H9 (cell line): Measurements from ENCODE around the gene PLA2G2F. TPM values are rescaled to one million over a fixed set of nuclear protein-coding genes. Genes with fewer than 3 reads are reported as not detected.

Experiments
- DNase-seq: peaks from one replicate; pipeline ENCODE4 v3.0.0-alpha.2; 2017
- H2AFZ ChIP-seq: one replicate; pipeline ENCODE4 v1.6.1; 2013; ENCODE audit warnings: mild to moderate bottlenecking, low read length, control low read depth, moderate library complexity
- H2AK5ac ChIP-seq: 2 replicates; pipeline ENCODE4 v1.6.1; 2013; ENCODE audit warnings: low read length, control low read depth, mixed read lengths; ENCODE audit not compliant: insufficient read length
- H2BK120ac ChIP-seq: one replicate; pipeline ENCODE4 v1.6.1; 2013; ENCODE audit warnings: low read depth, mild to moderate bottlenecking, low read length, control low read depth, inconsistent platforms; ENCODE audit not compliant: poor library complexity, severe bottlenecking
- H2BK12ac ChIP-seq: 2 replicates; pipeline ENCODE4 v1.6.1; 2013; ENCODE audit warnings: low read length, control low read depth, mixed read lengths, low read depth; ENCODE audit not compliant: insufficient read length
- H2BK15ac ChIP-seq: 2 replicates; pipeline ENCODE4 v1.6.1; 2013; ENCODE audit warnings: low read depth, low read length, control low read depth
- H2BK20ac ChIP-seq: one replicate; pipeline ENCODE4 v1.6.1; 2013; ENCODE audit warnings: low read depth, mild to moderate bottlenecking, low read length, control low read depth, inconsistent platforms; ENCODE audit not compliant: poor library complexity, severe bottlenecking
- H2BK5ac ChIP-seq: 2 replicates; pipeline ENCODE4 v1.6.1; 2013; ENCODE audit warnings: low read length, control low read depth, mixed read lengths; ENCODE audit not compliant: insufficient read length
- H3K14ac ChIP-seq: 2 replicates; pipeline ENCODE4 v1.6.1; 2013; ENCODE audit warnings: low read length, control low read depth; ENCODE audit not compliant: insufficient read depth
- H3K18ac ChIP-seq: 2 replicates; pipeline ENCODE4 v1.6.1; 2013; ENCODE audit warnings: low read depth, mild to moderate bottlenecking, mixed read lengths, low read length, control low read depth; ENCODE audit not compliant: insufficient read length
- H3K23ac ChIP-seq: 2 replicates; pipeline ENCODE4 v1.6.1; 2013; ENCODE audit warnings: low read length, control low read depth, mixed read lengths, low read depth; ENCODE audit not compliant: insufficient read length
- H3K23me2 ChIP-seq: 2 replicates; pipeline ENCODE4 v1.6.1; 2013; ENCODE audit warnings: low read depth, mild to moderate bottlenecking, mixed read lengths, low read length, control low read depth; ENCODE audit not compliant: insufficient read length, poor library complexity, severe bottlenecking
- H3K27ac ChIP-seq: 2 replicates; pipeline ENCODE4 v1.5.1; 2013; ENCODE audit warnings: low read length, control low read depth, mixed read lengths, low read depth; ENCODE audit not compliant: insufficient read length
- H3K27me3 ChIP-seq: 2 replicates; pipeline ENCODE4 v1.6.1; 2013; ENCODE audit warnings: low read length, control low read depth, inconsistent platforms; ENCODE audit not compliant: insufficient read depth
- H3K4ac ChIP-seq: 2 replicates; pipeline ENCODE4 v1.6.1; 2013; ENCODE audit warnings: low read depth, mild to moderate bottlenecking, control low read depth, inconsistent platforms, low read length, moderate library complexity
- H3K4me1 ChIP-seq: 2 replicates; pipeline ENCODE4 v1.6.1; 2013; ENCODE audit warnings: low read length, control low read depth, inconsistent platforms; ENCODE audit not compliant: insufficient read depth
- H3K4me2 ChIP-seq: 2 replicates; pipeline ENCODE4 v1.6.1; 2013; ENCODE audit warnings: low read length, control low read depth, mixed read lengths; ENCODE audit not compliant: insufficient read length, insufficient read depth
- H3K56ac ChIP-seq: 2 replicates; pipeline ENCODE4 v1.6.1; 2013; ENCODE audit warnings: low read depth, mild to moderate bottlenecking, mixed read lengths, low read length, control low read depth; ENCODE audit not compliant: insufficient read length
- H3K79me1 ChIP-seq: 2 replicates; pipeline ENCODE4 v1.6.1; 2013; ENCODE audit warnings: low read depth, mild to moderate bottlenecking, moderate library complexity, low read length, control low read depth, inconsistent platforms; ENCODE audit not compliant: insufficient read depth, poor library complexity, severe bottlenecking
- H3K79me2 ChIP-seq: 2 replicates; pipeline ENCODE4 v1.6.1; 2013; ENCODE audit warnings: low read length, control low read depth, inconsistent platforms; ENCODE audit not compliant: insufficient read depth
- H3K9ac ChIP-seq: 2 replicates; pipeline ENCODE4 v1.6.1; 2013; ENCODE audit warnings: low read length, control low read depth, mixed read lengths; ENCODE audit not compliant: insufficient read length; ENCODE audit errors: extremely low read depth
- H3K9me3 ChIP-seq: one replicate; pipeline ENCODE4 v1.6.1; 2013; ENCODE audit warnings: low read depth, low read length, inconsistent platforms; ENCODE audit not compliant: control insufficient read depth
- H3T11ph ChIP-seq: one replicate; pipeline ENCODE4 v1.6.1; 2013; ENCODE audit warnings: mild to moderate bottlenecking, low read length, control low read depth, inconsistent platforms
- H4K20me1 ChIP-seq: one replicate; pipeline ENCODE4 v1.6.1; 2013; ENCODE audit not compliant: control insufficient read depth, insufficient read length, insufficient read depth
- H4K5ac ChIP-seq: 2 replicates; pipeline ENCODE4 v1.6.1; 2013; ENCODE audit warnings: low read depth, mild to moderate bottlenecking, mixed read lengths, low read length, control low read depth; ENCODE audit not compliant: insufficient read length
- H4K8ac ChIP-seq: replicated peaks from 2 replicates; pipeline ENCODE4 v1.6.1; 2013; ENCODE audit warnings: low read length, control low read depth, mixed read lengths, low read depth; ENCODE audit not compliant: insufficient read length
- H4K91ac ChIP-seq: 2 replicates; pipeline ENCODE4 v1.6.1; 2013; ENCODE audit warnings: low read depth, mild to moderate bottlenecking, moderate library complexity, mixed read lengths, low read length, control low read depth; ENCODE audit not compliant: insufficient read length
- H3K27ac Mint-ChIP-seq, 3 experiments: 2 replicates in 2 of 3; 3 replicates in 1 of 3; pipeline ENCODE4 v1.8.0; 2020 to 2021; ENCODE audit warnings: mixed read lengths in 3 of 3, mild to moderate bottlenecking in 1 of 3, moderate library complexity in 1 of 3
- H3K27me3 Mint-ChIP-seq: 2 replicates; pipeline ENCODE4 v1.8.0; 2021; ENCODE audit warnings: low read depth, mild to moderate bottlenecking, moderate library complexity, mixed read lengths
- H3K36me3 Mint-ChIP-seq, 3 experiments: 2 replicates in 2 of 3; 3 replicates in 1 of 3; pipeline ENCODE4 v1.8.0; 2020 to 2021; ENCODE audit warnings: low read depth in 3 of 3, mixed read lengths in 3 of 3; ENCODE audit not compliant: insufficient read depth in 1 of 3
- H3K4me1 Mint-ChIP-seq, 2 experiments: 2 replicates each; pipeline ENCODE4 v1.8.0; 2020; ENCODE audit warnings: mixed read lengths in 2 of 2
- H3K4me3 Mint-ChIP-seq, 2 experiments: 2 replicates in 1 of 2; 3 replicates in 1 of 2; pipeline ENCODE4 v1.8.0; 2020 to 2021; ENCODE audit warnings: mild to moderate bottlenecking in 2 of 2, mixed read lengths in 2 of 2, moderate library complexity in 1 of 2
- H3K9me3 Mint-ChIP-seq, 2 experiments: 2 replicates in 1 of 2; 3 replicates in 1 of 2; pipeline ENCODE4 v1.8.0; 2020; ENCODE audit warnings: mild to moderate bottlenecking in 2 of 2, mixed read lengths in 2 of 2, moderate library complexity in 1 of 2
- WGBS: extraction: QIAGEN DNeasy Blood & Tissue Kit; methylation state at CpG from one replicate; pipeline ENCODE4 v1.1.7; 2013; ENCODE audit warnings: missing lambda C conversion rate, low lambda C conversion rate, mixed read lengths; ENCODE audit not compliant: insufficient read length; ENCODE audit errors: extremely low coverage; 5-methylcytosine and 5-hydroxymethylcytosine counted together
- total RNA-seq: library from RNA; stranded (reverse); gene quantifications from 2 replicates; pipeline ENCODE4 v1.2.1, GENCODE V29; 2021
- TF ChIP-seq, protein P1 (sequence below): fragments of 200-600 bp; sonication (generic); conservative IDR thresholded peaks from 3 replicates; pipeline ENCODE4 v1.8.0; 2021; ENCODE audit warnings: antibody characterized with exemption, mild to moderate bottlenecking

The PLA2G2F gene
- total RNA-seq, 1 experiment from 2014 or later = not detected

DNA sequence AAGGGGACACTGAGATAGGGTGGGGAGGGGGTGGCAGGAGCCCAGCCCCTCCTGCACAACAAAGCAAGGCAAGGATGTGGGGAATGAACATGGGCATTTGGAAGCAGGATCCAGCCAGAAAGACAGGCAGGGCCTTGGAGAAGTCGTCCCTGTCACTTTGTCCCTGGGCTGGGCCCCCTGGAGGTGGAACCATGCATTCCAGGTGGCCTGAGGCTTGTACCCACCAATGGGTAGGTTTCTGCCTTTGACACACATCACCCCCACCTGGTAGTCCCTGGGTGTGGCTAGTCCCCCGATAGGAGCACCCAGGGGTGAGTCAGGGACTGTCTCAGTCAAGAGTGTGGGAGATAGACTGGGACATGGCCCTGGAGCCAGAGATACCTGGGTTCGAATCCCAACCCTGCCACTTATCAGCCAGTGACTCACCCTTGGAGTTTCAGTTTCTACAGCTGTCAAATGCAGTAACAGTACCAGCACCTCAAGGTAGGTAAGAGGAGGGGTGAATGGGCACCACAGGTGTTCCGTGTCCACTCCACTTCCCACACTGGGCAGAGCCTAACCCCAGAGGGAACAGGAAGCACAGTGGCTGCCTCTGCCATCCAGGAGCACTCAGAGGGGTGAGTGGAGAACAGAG is 29.8 kb upstream of the PLA2G2F start:
- Histone ChIP-seq H2AFZ (no peak overlapping the region), H2BK20ac (no peak overlapping the region), H3K18ac (no peak overlapping the region), H3T11ph (no peak overlapping the region), H2BK12ac (no peak overlapping the region), H2BK5ac (no peak overlapping the region), H3K14ac (no peak overlapping the region), H2AK5ac (no peak overlapping the region), H2BK120ac (no peak overlapping the region), H3K27ac (no peak overlapping the region), H4K91ac (no peak overlapping the region), H3K9me3 (no peaks in the 10 kb centered on the region), H3K27me3 (no peaks in the 10 kb centered on the region), H3K79me2 (no peaks in the 10 kb centered on the region), H4K5ac (no peak overlapping the region), H3K56ac (no peak overlapping the region), H3K79me1 (no peaks in the 10 kb centered on the region), H3K23ac (no peak overlapping the region), H3K4me2 (no peak overlapping the region), H4K8ac (no peak overlapping the region), H3K4me1 (peaks cover 2% of the 10 kb centered on the region; the same call in 1 of the 2 replicates), H3K23me2 (peaks cover 4% of the 10 kb centered on the region), H3K4ac (no peak overlapping the region), H2BK15ac (no peak overlapping the region), H3K9ac (no peak overlapping the region), H4K20me1 (no peaks in the 10 kb centered on the region)
- no peak overlapping the region for H3K4me3 Mint-ChIP-seq
- H3K36me3 Mint-ChIP-seq = no peaks in the 10 kb centered on the region
- H3K27me3 Mint-ChIP-seq = peaks cover 4% of the 10 kb centered on the region; the same call in 1 of the 2 replicates
- TF ChIP-seq, protein P1, sequence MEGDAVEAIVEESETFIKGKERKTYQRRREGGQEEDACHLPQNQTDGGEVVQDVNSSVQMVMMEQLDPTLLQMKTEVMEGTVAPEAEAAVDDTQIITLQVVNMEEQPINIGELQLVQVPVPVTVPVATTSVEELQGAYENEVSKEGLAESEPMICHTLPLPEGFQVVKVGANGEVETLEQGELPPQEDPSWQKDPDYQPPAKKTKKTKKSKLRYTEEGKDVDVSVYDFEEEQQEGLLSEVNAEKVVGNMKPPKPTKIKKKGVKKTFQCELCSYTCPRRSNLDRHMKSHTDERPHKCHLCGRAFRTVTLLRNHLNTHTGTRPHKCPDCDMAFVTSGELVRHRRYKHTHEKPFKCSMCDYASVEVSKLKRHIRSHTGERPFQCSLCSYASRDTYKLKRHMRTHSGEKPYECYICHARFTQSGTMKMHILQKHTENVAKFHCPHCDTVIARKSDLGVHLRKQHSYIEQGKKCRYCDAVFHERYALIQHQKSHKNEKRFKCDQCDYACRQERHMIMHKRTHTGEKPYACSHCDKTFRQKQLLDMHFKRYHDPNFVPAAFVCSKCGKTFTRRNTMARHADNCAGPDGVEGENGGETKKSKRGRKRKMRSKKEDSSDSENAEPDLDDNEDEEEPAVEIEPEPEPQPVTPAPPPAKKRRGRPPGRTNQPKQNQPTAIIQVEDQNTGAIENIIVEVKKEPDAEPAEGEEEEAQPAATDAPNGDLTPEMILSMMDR = peak; percentile 37; the same call in 2 of the 3 replicates
- H3K9me3 Mint-ChIP-seq = peaks cover 4 to 10% of the 10 kb centered on the region in 2 experiments; a peak in 4 of 5 replicates
- WGBS = no CpG with 5 or more reads among the region's 4 CpGs
- peaks cover 15 to 19% of the 10 kb centered on the region in 2 experiments for H3K4me1 Mint-ChIP-seq
- no peak overlapping the region for H3K27ac Mint-ChIP-seq
- DNase-seq = no peak
